B cell (primary cell): ENCODE measurements around the gene DMPK. TPM values are rescaled to one million over a fixed set of nuclear protein-coding genes. Genes with fewer than 3 reads are reported as not detected.

ENCODE experiments used
- ATAC-seq: fragments of 200-7000 bp; cut with Tn5 transposase; one replicate; pipeline ENCODE4 v1.10.0; 2021; ENCODE audit warnings: low read depth, mild to moderate bottlenecking, moderate number of reproducible peaks, moderate library complexity
- CTCF ChIA-PET: fragments of 350-600 bp; sonication (Branson Sonifier 250); formaldehyde crosslinking; loops from one replicate; lab custom pipeline; 2021; ENCODE audit warnings: antibody characterized with exemption, inconsistent platforms; lab: Charles Lee
- POLR2A ChIA-PET: fragments of 350-600 bp; sonication (Branson Sonifier 250); formaldehyde crosslinking; loops from one replicate; lab custom pipeline; 2021; ENCODE audit warnings: antibody characterized with exemption; lab: Charles Lee
- DNase-seq: peaks from one replicate; pipeline ENCODE4 v3.0.0; 2013
- H2AFZ ChIP-seq: 2 replicates; pipeline ENCODE4 v1.6.1; 2012; ENCODE audit warnings: mild to moderate bottlenecking, low read depth, low read length; ENCODE audit not compliant: insufficient read depth, poor library complexity, severe bottlenecking
- H3K27ac ChIP-seq, 2 donors: 1 replicate in 1 of 2; 2 replicates in 1 of 2; pipeline ENCODE4 v1.5.1; 2012 to 2013; ENCODE audit warnings: low read length in 2 of 2, mild to moderate bottlenecking in 2 of 2, moderate library complexity in 1 of 2
- H3K27me3 ChIP-seq, 4 experiments: fragments of 200-600 bp in 1 of 4; sonication (generic) in 1 of 4; replicated peaks in 1 of 4; 1 replicate in 2 of 4; 2 replicates in 2 of 4; pipeline versions ENCODE4 v1.6.1 to v1.7.0; 2013 to 2016; ENCODE audit warnings: low read length in 3 of 4, mild to moderate bottlenecking in 2 of 4, mixed read lengths in 1 of 4, moderate library complexity in 1 of 4; ENCODE audit not compliant: insufficient read depth in 4 of 4, control insufficient read depth in 3 of 4; ENCODE audit errors: control extremely low read depth in 1 of 4
- H3K36me3 ChIP-seq, 2 experiments: replicated peaks in 1 of 2; 1 replicate in 1 of 2; 2 replicates in 1 of 2; pipeline versions ENCODE4 v1.6.1 to v1.7.1; 2013; ENCODE audit warnings: low read length in 1 of 2; ENCODE audit not compliant: insufficient read depth in 2 of 2, control insufficient read depth in 1 of 2; ENCODE audit errors: control extremely low read depth in 1 of 2, extremely low read depth in 1 of 2
- H3K4me1 ChIP-seq, 2 donors: fragments of 200-600 bp in 1 of 2; sonication (generic) in 1 of 2; 1 replicate in 1 of 2; 2 replicates in 1 of 2; pipeline versions ENCODE4 v1.5.1 to v1.6.1; 2013 to 2017; ENCODE audit warnings: low read length in 2 of 2; ENCODE audit not compliant: control insufficient read depth in 2 of 2, insufficient read depth in 2 of 2
- H3K4me2 ChIP-seq: replicated peaks from 2 replicates; pipeline ENCODE3; 2012; ENCODE audit warnings: mild to moderate bottlenecking, low read depth, low read length; ENCODE audit not compliant: poor library complexity, severe bottlenecking
- H3K4me3 ChIP-seq, 5 experiments: fragments of 200-600 bp in 1 of 5; sonication (generic) in 1 of 5; 1 replicate in 3 of 5; 2 replicates in 2 of 5; pipeline versions ENCODE4 v1.5.1 to v1.7.0; 2011 to 2016; ENCODE audit warnings: low read length in 4 of 5, mild to moderate bottlenecking in 4 of 5, low read depth in 2 of 5, control low read depth in 1 of 5, moderate library complexity in 1 of 5; ENCODE audit not compliant: insufficient read depth in 1 of 5; ENCODE audit errors: control extremely low read depth in 1 of 5, extremely low read depth in 1 of 5
- H3K79me2 ChIP-seq: fragments of 200-600 bp; sonication (generic); one replicate; pipeline ENCODE4 v1.6.0; 2016; ENCODE audit warnings: low read length; ENCODE audit not compliant: control insufficient read depth, insufficient read depth
- H3K9ac ChIP-seq: fragments of 200-600 bp; sonication (generic); 2 replicates; pipeline ENCODE4 v1.6.1; 2017; ENCODE audit warnings: mild to moderate bottlenecking, low read length, moderate library complexity
- H3K9me3 ChIP-seq, 3 donors: one replicate each; pipeline versions ENCODE4 v1.6.1 to v1.7.1; 2013; ENCODE audit warnings: low read length in 2 of 3; ENCODE audit not compliant: control insufficient read depth in 2 of 3, insufficient read depth in 1 of 3; ENCODE audit errors: control extremely low read depth in 1 of 3
- H4K20me1 ChIP-seq: 2 replicates; pipeline ENCODE4 v1.6.0; 2012; ENCODE audit warnings: mild to moderate bottlenecking, low read length; ENCODE audit not compliant: insufficient read depth, control insufficient read depth, poor library complexity, severe bottlenecking
- H3K27ac Mint-ChIP-seq: one replicate; pipeline ENCODE4 v1.8.0; 2021; ENCODE audit warnings: mixed read lengths
- H3K27me3 Mint-ChIP-seq: one replicate; pipeline ENCODE4 v1.8.0; 2021; ENCODE audit warnings: mixed read lengths
- H3K4me1 Mint-ChIP-seq: one replicate; pipeline ENCODE4 v1.8.0; 2021; ENCODE audit warnings: mixed read lengths
- H3K4me3 Mint-ChIP-seq: one replicate; pipeline ENCODE4 v1.8.0; 2021; ENCODE audit warnings: mixed read lengths
- H3K9me3 Mint-ChIP-seq: one replicate; pipeline ENCODE4 v1.8.0; 2022; ENCODE audit warnings: mixed read lengths; ENCODE audit not compliant: insufficient read depth
- EZH2 ChIP-seq: IDR thresholded peaks from 2 replicates; pipeline ENCODE4 v1.6.1; 2012; ENCODE audit warnings: borderline replicate concordance, low read depth, mild to moderate bottlenecking, moderate library complexity, low read length; ENCODE audit not compliant: insufficient read depth, poor library complexity, severe bottlenecking
- WGBS: methylation state at CpG from one replicate; pipeline ENCODE4 v1.1.5; 2013; ENCODE audit warnings: missing lambda C conversion rate; ENCODE audit not compliant: insufficient coverage; 5-methylcytosine and 5-hydroxymethylcytosine counted together
- intact Hi-C: fragments of 100-400 bp; cut with micrococcal nuclease; formaldehyde crosslinking; loops from one replicate; pipeline ENCODE4 v1.10.0; 2022
- polyA plus RNA-seq: library from polyadenylated mRNA; depleted of rRNA; stranded (reverse); fragments of >200 nt; gene quantifications from 2 replicates; pipeline ENCODE4 v1.2.3, GENCODE V29; 2012
- total RNA-seq, 2 donors: library from RNA; stranded (reverse); fragments of 120-200 nt in 1 of 2; gene quantifications; 1 replicate in 1 of 2; 2 replicates in 1 of 2; pipeline versions ENCODE4 v1.2.3 to v1.2.4, GENCODE V29; 2013 to 2022
- TF ChIP-seq, protein P1 (sequence below): fragments of 200-600 bp; IDR thresholded peaks from one replicate; pipeline ENCODE4 v1.8.0; 2022; ENCODE audit warnings: antibody characterized with exemption, mild to moderate bottlenecking

Gene DMPK
- total and polyA plus RNA-seq, 2 donors (not counting 1 experiment from before 2014, with no cell fraction given) = 28.7 to 58.3 TPM

DNA sequence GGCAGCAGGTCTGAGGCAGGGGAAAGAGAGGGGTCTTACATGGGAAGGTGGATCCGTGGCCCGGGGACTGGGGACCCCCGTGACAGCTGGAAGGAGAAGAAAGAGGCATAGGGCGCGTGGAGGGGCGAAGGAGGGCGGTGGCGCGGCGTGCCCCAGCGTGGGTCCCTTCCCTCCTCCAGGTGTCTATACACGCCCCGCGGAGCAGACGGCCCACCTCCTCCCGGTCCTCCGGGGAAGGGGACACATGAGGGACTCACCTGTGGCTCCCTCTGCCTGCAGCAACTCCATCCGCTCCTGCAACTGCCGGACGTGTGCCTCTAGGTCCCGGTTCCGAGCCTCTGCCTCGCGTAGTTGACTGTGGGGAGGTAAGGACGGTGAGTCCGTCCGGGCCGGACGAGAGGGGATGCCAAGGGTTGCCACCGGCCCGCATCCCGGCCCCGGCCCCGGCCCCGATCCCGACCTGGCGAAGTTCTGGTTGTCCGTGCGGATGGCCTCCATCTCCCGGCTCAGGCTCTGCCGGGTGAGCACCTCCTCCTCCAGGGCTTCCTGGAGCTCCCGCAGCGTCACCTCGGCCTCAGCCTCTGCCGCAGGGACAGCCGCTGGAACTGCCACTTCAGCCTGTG is 10.9 kb downstream of the DMPK start:
- peaks cover 0 to 18% (median 6%) of the 10 kb centered on the region in 4 experiments for H3K27me3 ChIP-seq
- DNase-seq = no peak
- Mint-ChIP-seq H3K4me3 (peak overlapping the region; percentile 90), H3K9me3 (no peaks in the 10 kb centered on the region), H3K27me3 (no peaks in the 10 kb centered on the region), H3K4me1 (peaks cover 29% of the 10 kb centered on the region), H3K27ac (peak overlapping the region; percentile 61)
- POLR2A ChIA-PET = interaction anchor here (1.0 to 3.9 kb wide), 3 partner anchors 11 to 28 kb away, joined by 4 to 23 read pairs (median 18); partner anchors contain the start of genes DMPK and DMWD
- intact Hi-C loops = no loop called here
- H3K36me3 ChIP-seq = no peaks in the 10 kb centered on the region
- CTCF ChIA-PET = interaction anchor here (0.5 to 8.3 kb wide), 6 partner anchors 21 to 292 kb away, joined by 3 to 302 read pairs (median 18); partner anchors contain the start of genes DMWD, FOXA3, QPCTL and SNRPD2
- H3K4me2 ChIP-seq = peak overlapping the region; percentile 96
- H3K9me3 ChIP-seq = peaks cover 0 to 3% (median 0%) of the 10 kb centered on the region in 3 donors
- no peak overlapping the region for H3K9ac ChIP-seq
- H3K79me2 ChIP-seq = no peaks in the 10 kb centered on the region
- H3K4me1 ChIP-seq = peaks cover 12 to 32% of the 10 kb centered on the region in 2 donors
- H3K4me3 ChIP-seq = no peak overlapping the region
- no peak for TF ChIP-seq EZH2
- TF ChIP-seq, protein P1, sequence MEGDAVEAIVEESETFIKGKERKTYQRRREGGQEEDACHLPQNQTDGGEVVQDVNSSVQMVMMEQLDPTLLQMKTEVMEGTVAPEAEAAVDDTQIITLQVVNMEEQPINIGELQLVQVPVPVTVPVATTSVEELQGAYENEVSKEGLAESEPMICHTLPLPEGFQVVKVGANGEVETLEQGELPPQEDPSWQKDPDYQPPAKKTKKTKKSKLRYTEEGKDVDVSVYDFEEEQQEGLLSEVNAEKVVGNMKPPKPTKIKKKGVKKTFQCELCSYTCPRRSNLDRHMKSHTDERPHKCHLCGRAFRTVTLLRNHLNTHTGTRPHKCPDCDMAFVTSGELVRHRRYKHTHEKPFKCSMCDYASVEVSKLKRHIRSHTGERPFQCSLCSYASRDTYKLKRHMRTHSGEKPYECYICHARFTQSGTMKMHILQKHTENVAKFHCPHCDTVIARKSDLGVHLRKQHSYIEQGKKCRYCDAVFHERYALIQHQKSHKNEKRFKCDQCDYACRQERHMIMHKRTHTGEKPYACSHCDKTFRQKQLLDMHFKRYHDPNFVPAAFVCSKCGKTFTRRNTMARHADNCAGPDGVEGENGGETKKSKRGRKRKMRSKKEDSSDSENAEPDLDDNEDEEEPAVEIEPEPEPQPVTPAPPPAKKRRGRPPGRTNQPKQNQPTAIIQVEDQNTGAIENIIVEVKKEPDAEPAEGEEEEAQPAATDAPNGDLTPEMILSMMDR = no peak
- 94% methylated on average over 38 of the region's 46 CpGs for WGBS
- no peak overlapping the region for H3K27ac ChIP-seq
- H2AFZ ChIP-seq = no peak overlapping the region
- no peaks in the 10 kb centered on the region for H4K20me1 ChIP-seq
- no peak for ATAC-seq
